Astrocyte of the spinal cord (primary cell): ENCODE results near the gene PLBD1.

ENCODE experiments used
- DNase-seq: peaks from one replicate; pipeline ENCODE4 v3.0.0; 2011; ENCODE audit warnings: low read depth, low spot score
- H3K4me3 ChIP-seq: 2 replicates; pipeline ENCODE4 v1.5.1; 2011; ENCODE audit warnings: low read depth, mild to moderate bottlenecking, low read length, moderate library complexity
- CTCF ChIP-seq: IDR thresholded peaks from 2 replicates; pipeline ENCODE4 v1.5.1; 2012; ENCODE audit warnings: low read depth, mild to moderate bottlenecking, low read length, inconsistent platforms
- in situ Hi-C: cut with HindIII; loops from 2 replicates; pipeline ENCODE4 v1.10.0; 2017; ENCODE audit warnings: low sequenced_read_pairs

Gene PLBD1

DNA sequence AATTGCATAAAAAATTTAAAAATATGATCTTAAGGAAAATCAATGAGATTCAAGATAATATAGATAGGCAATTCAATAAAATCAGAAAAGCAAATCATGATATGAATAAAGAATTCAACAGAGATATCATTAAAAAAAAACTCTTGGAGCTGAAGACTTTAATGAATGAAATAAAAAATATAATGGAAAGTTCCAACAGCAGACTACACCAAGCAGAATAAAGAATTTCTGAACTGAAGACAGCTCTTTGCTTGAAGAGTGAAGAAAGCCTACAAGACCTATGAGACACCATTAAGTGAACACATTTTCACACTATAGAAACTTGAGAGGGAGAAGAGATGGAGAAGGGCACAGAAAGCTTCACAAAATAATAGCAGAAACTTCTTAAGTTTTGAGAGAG lies 45.9 kb downstream of the PLBD1 start:
- DNase-seq = no peak
- no peak for TF ChIP-seq CTCF
- no peak overlapping the region for H3K4me3 ChIP-seq
- in situ Hi-C loops = no loop called here

DNA sequence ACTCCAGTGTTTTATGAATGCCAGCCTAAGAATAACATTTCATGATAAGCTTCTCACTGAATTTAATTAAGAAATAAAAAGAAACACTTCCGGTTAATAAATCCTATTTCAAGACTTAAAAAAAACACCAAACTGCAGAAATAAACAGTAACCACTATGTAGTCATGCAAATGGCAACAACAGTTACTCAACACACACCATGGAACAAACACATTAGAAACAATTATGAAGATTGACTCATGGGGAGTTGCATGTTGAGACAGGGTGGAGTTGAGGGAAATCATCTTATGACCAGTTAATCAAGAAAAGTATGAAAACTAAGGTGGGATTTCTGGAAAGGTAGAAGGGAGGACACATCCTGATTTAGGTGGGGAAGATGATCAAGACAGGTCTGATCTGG lies 52.7 kb downstream of the PLBD1 start:
- DNase-seq = no peak
- no peak overlapping the region for H3K4me3 ChIP-seq
- in situ Hi-C loops = no loop called here
- no peak for TF ChIP-seq CTCF

DNA sequence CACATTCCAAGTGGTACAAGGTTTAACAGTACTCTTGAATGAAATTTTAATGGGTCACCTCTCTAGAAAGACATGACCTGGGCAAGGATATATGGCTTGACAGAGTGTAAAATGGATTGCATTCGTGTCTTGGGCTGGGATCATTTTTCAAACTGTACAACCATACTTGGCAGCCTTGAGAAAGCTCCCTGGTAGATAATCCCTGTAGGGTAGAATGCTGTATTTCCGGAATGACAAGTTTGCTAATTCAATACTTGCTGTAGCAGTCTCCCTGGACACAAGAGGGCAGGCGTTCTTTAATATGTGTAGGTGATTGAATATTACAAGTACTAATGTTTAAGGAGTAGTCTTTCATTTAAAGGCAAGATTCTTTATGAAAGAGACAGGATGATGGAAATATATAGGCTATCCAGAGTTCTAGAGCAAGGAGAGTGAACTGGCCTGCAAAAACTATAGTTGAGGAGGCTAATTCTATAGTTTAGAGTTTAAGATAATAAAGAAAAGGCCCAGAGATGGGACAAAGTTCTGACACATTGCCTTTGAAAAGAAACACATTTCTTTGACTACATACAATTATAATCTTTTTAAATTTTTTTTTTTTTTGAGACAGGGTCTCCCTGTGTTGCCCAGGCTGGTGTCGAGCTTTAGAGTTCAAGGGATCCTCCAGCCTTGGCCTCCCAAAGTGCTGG lies 53.4 kb downstream of the PLBD1 start:
- H3K4me3 ChIP-seq = no peak overlapping the region
- TF ChIP-seq CTCF = peak; percentile 49
- in situ Hi-C loops = no loop called here
- peak; percentile 35 for DNase-seq

- no peak overlapping the region for H3K4me3 ChIP-seq
- in situ Hi-C loops = no loop called here
- no peak for DNase-seq
- no peak for TF ChIP-seq CTCF
Observed at GRCh38 chr12:14510574-14510973, 57.1 kb downstream of the PLBD1 start.

- no peak for TF ChIP-seq CTCF
Observed at GRCh38 chr12:14505626-14506596, 61.8 kb downstream of the PLBD1 start.

GRCh38 chr12:14495326-14495725 lies 72.4 kb downstream of the PLBD1 start:
- H3K4me3 ChIP-seq = no peak overlapping the region
- in situ Hi-C loops = no loop called here
- no peak for DNase-seq
- no peak for TF ChIP-seq CTCF

More at GRCh38 chr12:14505626-14506596, 61.8 kb downstream of the PLBD1 start:
- DNase-seq = no peak
- in situ Hi-C loops = no loop called here
- no peak overlapping the region for H3K4me3 ChIP-seq
